Measurements from ENCODE around the gene NCOA7. TPM values are rescaled to one million over a fixed set of nuclear protein-coding genes. Genes with fewer than 3 reads are reported as not detected.

Gene NCOA7
- total and polyA plus RNA-seq, 9 of the 15 experiments (the other 6 are each of a cell fraction or from before 2014, with no cell fraction given) = 5.8 to 14.6 (median 9.3) TPM

- TF ChIP-seq, protein P1, sequence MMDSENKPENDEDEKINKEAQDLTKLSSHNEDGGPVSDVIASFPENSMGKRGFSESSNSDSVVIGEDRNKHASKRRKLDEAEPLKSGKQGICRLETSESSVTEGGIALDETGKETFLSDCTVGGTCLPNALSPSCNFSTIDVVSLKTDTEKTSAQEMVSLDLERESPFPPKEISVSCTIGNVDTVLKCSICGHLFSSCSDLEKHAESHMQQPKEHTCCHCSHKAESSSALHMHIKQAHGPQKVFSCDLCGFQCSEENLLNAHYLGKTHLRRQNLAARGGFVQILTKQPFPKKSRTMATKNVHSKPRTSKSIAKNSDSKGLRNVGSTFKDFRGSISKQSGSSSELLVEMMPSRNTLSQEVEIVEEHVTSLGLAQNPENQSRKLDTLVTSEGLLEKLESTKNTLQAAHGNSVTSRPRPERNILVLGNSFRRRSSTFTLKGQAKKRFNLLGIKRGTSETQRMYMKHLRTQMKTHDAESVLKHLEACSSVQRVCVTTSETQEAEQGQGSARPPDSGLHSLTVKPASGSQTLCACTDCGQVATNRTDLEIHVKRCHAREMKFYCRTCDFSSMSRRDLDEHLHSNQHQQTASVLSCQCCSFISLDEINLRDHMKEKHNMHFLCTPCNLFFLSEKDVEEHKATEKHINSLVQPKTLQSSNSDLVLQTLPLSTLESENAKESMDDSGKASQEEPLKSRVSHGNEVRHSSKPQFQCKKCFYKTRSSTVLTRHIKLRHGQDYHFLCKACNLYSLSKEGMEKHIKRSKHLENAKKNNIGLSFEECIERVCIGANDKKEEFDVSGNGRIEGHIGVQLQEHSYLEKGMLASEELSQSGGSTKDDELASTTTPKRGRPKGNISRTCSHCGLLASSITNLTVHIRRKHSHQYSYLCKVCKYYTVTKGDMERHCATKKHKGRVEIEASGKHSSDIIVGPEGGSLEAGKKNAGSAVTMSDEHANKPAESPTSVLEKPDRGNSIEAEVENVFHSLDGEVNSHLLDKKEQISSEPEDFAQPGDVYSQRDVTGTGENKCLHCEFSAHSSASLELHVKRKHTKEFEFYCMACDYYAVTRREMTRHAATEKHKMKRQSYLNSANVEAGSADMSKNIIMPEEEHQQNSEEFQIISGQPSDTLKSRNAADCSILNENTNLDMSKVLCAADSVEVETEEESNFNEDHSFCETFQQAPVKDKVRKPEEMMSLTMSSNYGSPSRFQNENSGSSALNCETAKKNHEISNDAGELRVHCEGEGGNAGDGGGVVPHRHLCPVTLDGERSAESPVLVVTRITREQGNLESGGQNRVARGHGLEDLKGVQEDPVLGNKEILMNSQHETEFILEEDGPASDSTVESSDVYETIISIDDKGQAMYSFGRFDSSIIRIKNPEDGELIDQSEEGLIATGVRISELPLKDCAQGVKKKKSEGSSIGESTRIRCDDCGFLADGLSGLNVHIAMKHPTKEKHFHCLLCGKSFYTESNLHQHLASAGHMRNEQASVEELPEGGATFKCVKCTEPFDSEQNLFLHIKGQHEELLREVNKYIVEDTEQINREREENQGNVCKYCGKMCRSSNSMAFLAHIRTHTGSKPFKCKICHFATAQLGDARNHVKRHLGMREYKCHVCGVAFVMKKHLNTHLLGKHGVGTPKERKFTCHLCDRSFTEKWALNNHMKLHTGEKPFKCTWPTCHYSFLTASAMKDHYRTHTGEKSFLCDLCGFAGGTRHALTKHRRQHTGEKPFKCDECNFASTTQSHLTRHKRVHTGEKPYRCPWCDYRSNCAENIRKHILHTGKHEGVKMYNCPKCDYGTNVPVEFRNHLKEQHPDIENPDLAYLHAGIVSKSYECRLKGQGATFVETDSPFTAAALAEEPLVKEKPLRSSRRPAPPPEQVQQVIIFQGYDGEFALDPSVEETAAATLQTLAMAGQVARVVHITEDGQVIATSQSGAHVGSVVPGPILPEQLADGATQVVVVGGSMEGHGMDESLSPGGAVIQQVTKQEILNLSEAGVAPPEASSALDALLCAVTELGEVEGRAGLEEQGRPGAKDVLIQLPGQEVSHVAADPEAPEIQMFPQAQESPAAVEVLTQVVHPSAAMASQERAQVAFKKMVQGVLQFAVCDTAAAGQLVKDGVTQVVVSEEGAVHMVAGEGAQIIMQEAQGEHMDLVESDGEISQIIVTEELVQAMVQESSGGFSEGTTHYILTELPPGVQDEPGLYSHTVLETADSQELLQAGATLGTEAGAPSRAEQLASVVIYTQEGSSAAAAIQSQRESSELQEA (IDR thresholded peaks at IDR 0.05; ENCODE audit: low read depth) = peak; percentile 82
- peak; percentile 99 for TF ChIP-seq TBP (optimal IDR thresholded peaks at IDR 0.05; ENCODE audit: low read depth, low read length)
- peak; percentile 73; the same call in 1 of the 2 replicates for TF ChIP-seq ADNP (tag; IDR thresholded peaks at IDR 0.05)
- TF ChIP-seq, protein P2, sequence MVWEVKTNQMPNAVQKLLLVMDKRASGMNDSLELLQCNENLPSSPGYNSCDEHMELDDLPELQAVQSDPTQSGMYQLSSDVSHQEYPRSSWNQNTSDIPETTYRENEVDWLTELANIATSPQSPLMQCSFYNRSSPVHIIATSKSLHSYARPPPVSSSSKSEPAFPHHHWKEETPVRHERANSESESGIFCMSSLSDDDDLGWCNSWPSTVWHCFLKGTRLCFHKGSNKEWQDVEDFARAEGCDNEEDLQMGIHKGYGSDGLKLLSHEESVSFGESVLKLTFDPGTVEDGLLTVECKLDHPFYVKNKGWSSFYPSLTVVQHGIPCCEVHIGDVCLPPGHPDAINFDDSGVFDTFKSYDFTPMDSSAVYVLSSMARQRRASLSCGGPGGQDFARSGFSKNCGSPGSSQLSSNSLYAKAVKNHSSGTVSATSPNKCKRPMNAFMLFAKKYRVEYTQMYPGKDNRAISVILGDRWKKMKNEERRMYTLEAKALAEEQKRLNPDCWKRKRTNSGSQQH (CRISPR knock-in tag; IDR thresholded peaks at IDR 0.05) = no peak
- TF ChIP-seq POLR3G (IDR thresholded peaks at IDR 0.05; ENCODE audit: extremely low read depth, insufficient read length, insufficient replicate concordance) = peak; percentile 70
- TF ChIP-seq TAF7 (tag; IDR thresholded peaks at IDR 0.05) = no peak
- TF ChIP-seq DLX4 (CRISPR knock-in tag; IDR thresholded peaks at IDR 0.05) = no peak
- TF ChIP-seq HLTF (IDR thresholded peaks at IDR 0.05) = peak; percentile 87; the same call in 1 of the 2 replicates
- TF ChIP-seq CCAR2 (IDR thresholded peaks at IDR 0.05; ENCODE audit: low read depth, low read length) = no peak
- TF ChIP-seq STAT5A (IDR thresholded peaks at IDR 0.05; ENCODE audit: borderline replicate concordance, low read length) = peak; percentile 37
- no peak for TF ChIP-seq MTA3 (IDR thresholded peaks at IDR 0.05; ENCODE audit: borderline replicate concordance)
- TF ChIP-seq, protein P3, sequence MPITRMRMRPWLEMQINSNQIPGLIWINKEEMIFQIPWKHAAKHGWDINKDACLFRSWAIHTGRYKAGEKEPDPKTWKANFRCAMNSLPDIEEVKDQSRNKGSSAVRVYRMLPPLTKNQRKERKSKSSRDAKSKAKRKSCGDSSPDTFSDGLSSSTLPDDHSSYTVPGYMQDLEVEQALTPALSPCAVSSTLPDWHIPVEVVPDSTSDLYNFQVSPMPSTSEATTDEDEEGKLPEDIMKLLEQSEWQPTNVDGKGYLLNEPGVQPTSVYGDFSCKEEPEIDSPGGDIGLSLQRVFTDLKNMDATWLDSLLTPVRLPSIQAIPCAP (CRISPR knock-in tag; IDR thresholded peaks at IDR 0.05; ENCODE audit: borderline replicate concordance) = 0 out of 2 replicates have a peak, but pooled peaks have one; percentile 4
- TF ChIP-seq SNIP1 (IDR thresholded peaks at IDR 0.05; ENCODE audit: low read depth) = no peak; the same call in 1 of the 2 replicates
- TF ChIP-seq PURB (CRISPR knock-in tag; IDR thresholded peaks at IDR 0.05; ENCODE audit: low read depth) = no peak
- TF ChIP-seq, protein P4, sequence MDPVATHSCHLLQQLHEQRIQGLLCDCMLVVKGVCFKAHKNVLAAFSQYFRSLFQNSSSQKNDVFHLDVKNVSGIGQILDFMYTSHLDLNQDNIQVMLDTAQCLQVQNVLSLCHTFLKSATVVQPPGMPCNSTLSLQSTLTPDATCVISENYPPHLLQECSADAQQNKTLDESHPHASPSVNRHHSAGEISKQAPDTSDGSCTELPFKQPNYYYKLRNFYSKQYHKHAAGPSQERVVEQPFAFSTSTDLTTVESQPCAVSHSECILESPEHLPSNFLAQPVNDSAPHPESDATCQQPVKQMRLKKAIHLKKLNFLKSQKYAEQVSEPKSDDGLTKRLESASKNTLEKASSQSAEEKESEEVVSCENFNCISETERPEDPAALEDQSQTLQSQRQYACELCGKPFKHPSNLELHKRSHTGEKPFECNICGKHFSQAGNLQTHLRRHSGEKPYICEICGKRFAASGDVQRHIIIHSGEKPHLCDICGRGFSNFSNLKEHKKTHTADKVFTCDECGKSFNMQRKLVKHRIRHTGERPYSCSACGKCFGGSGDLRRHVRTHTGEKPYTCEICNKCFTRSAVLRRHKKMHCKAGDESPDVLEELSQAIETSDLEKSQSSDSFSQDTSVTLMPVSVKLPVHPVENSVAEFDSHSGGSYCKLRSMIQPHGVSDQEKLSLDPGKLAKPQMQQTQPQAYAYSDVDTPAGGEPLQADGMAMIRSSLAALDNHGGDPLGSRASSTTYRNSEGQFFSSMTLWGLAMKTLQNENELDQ (CRISPR knock-in tag; IDR thresholded peaks at IDR 0.05; ENCODE audit: borderline replicate concordance) = no peak
These were observed 10.7 kb upstream of the NCOA7 start (continued) for GRCh38 chr6:125779924-125780539.
